Measurements from ENCODE around the gene TPD52L1.

The TPD52L1 gene

GRCh38 chr6:125212377-125212776, 58.8 kb downstream of the TPD52L1 start:
- no peak for DNase-seq

GRCh38 chr6:125213939-125214338, 60.4 kb downstream of the TPD52L1 start:
- DNase-seq, result no peak

GRCh38 chr6:125215252-125215819, 61.8 kb downstream of the TPD52L1 start:
- no peak for DNase-seq

GRCh38 chr6:125216015-125216414, 62.4 kb downstream of the TPD52L1 start:
- DNase-seq, result no peak

- DNase-seq, result no peak
These were observed 63.8 kb downstream of the TPD52L1 start for GRCh38 chr6:125217369-125217768.

- DNase-seq, result no peak
These were observed 64.4 kb downstream of the TPD52L1 start for GRCh38 chr6:125217992-125218391.

GRCh38 chr6:125219361-125219895, 65.9 kb downstream of the TPD52L1 start:
- DNase-seq, result no peak

- no peak for DNase-seq
These were observed 67.1 kb downstream of the TPD52L1 start for GRCh38 chr6:125220712-125221111.

GRCh38 chr6:125222531-125223455, 69.2 kb downstream of the TPD52L1 start:
- DNase-seq, result no peak

GRCh38 chr6:125224231-125224861, 70.8 kb downstream of the TPD52L1 start:
- no peak for DNase-seq

GRCh38 chr6:125227244-125227643, 73.7 kb downstream of the TPD52L1 start:
- DNase-seq, result no peak

- no peak for DNase-seq
These were observed 75.5 kb downstream of the TPD52L1 start for GRCh38 chr6:125228981-125229479.

- DNase-seq, result no peak
These were observed 77.1 kb downstream of the TPD52L1 start for GRCh38 chr6:125230674-125231073.

GRCh38 chr6:125231133-125231532, 77.6 kb downstream of the TPD52L1 start:
- no peak for DNase-seq

- DNase-seq, result no peak
These were observed 78.2 kb downstream of the TPD52L1 start for GRCh38 chr6:125231574-125232343.

- DNase-seq, result no peak
These were observed 78.9 kb downstream of the TPD52L1 start for GRCh38 chr6:125232466-125232865.

GRCh38 chr6:125233202-125233601, 79.6 kb downstream of the TPD52L1 start:
- DNase-seq, result no peak

- DNase-seq, result no peak
These were observed 83.2 kb downstream of the TPD52L1 start for GRCh38 chr6:125236536-125237327.

GRCh38 chr6:125237764-125238163, 84.2 kb downstream of the TPD52L1 start:
- no peak for DNase-seq

- DNase-seq, result no peak
These were observed 91.5 kb downstream of the TPD52L1 start for GRCh38 chr6:125245109-125245508.

GRCh38 chr6:125245523-125246264, 92.1 kb downstream of the TPD52L1 start:
- no peak for DNase-seq
